GM10248 (cell line): Measurements from ENCODE around the gene RUNX1.

Experiments used
- CTCF ChIA-PET: fragments of 300-600 bp; sonication (Branson Sonifier 250); formaldehyde crosslinking; extraction: SDS; loops from one replicate; lab custom pipeline; 2021; ENCODE audit warnings: antibody characterized with exemption; lab: Yijun Ruan, JAX
- POLR2A ChIA-PET: fragments of 350-650 bp; sonication (Branson Sonifier 250); formaldehyde crosslinking; extraction: SDS; loops from one replicate; lab custom pipeline; 2020; ENCODE audit warnings: antibody characterized with exemption; lab: Yijun Ruan, JAX
- DNase-seq: peaks from one replicate; pipeline ENCODE4 v3.0.0; 2012; ENCODE audit errors: extremely low spot score
- TF ChIP-seq, protein P1 (sequence below): IDR thresholded peaks from 2 replicates; pipeline ENCODE4 v1.5.1; 2012; ENCODE audit warnings: mild to moderate bottlenecking, low read depth; ENCODE audit errors: extremely low read depth, missing control alignments, control extremely low read depth

The RUNX1 gene

DNA sequence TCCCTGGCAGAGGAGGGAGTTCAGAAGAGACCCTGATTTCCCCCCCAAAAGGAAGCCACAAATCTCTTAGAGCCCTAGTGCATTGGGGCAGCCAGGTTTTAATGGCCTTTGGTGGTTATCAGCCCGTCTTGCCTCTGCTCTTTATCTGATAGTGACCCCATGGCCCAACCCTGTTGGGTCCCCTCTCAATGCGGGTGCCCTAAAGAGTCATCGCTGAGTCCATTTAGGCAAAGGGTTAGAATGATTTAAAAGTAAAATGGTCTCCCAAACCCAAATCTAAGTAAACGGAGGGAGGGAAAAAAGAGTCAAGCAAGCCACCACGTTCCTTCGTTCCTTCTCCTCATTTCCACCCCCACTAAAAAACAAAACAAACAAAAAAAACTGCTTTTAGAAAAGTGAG is 164.0 kb downstream of the RUNX1 start:
- ChIA-PET CTCF (interaction anchor here (1.0 to 1.7 kb wide), 4 partner anchors 9 to 57 kb away, joined by 3 to 5 read pairs (median 3); no protein-coding TSS in a partner anchor), POLR2A (no interaction called here)
- DNase-seq, result no peak
- TF ChIP-seq, protein P1, sequence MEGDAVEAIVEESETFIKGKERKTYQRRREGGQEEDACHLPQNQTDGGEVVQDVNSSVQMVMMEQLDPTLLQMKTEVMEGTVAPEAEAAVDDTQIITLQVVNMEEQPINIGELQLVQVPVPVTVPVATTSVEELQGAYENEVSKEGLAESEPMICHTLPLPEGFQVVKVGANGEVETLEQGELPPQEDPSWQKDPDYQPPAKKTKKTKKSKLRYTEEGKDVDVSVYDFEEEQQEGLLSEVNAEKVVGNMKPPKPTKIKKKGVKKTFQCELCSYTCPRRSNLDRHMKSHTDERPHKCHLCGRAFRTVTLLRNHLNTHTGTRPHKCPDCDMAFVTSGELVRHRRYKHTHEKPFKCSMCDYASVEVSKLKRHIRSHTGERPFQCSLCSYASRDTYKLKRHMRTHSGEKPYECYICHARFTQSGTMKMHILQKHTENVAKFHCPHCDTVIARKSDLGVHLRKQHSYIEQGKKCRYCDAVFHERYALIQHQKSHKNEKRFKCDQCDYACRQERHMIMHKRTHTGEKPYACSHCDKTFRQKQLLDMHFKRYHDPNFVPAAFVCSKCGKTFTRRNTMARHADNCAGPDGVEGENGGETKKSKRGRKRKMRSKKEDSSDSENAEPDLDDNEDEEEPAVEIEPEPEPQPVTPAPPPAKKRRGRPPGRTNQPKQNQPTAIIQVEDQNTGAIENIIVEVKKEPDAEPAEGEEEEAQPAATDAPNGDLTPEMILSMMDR, result no peak

DNA sequence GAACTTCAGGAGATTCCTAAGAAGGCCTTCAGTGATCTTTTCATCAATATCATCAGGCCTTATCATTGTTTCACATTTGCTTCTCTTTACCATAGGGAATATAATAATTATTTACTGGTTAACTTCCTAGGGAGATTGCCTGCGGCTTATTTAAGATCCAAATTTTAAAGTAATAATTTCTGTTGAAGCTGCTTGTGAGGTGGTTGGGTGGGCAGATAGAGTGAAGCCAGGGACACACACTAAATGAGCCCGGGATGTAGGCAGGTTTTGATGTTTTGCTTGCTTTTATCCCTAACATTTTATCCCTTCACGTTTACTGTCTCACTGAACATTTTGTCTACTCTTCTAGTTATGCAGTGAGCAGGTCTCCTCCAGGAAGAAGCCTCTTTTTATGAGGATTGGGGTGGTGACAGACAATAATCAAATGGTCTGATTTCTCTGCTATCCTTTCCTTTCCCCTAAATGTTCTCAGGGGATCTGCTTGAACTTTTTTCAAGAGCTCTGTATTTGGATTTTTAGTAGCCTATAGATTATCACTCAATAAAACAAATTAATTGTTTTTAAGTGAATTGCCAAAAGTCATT is 164.7 kb downstream of the RUNX1 start:
- TF ChIP-seq, protein P1, result no peak
- ChIA-PET POLR2A (no interaction called here), CTCF (interaction anchor here (1.2 to 1.7 kb wide), 3 partner anchors 8 to 139 kb away, joined by 3 to 5 read pairs (median 5); no protein-coding TSS in a partner anchor)
- no peak for DNase-seq

DNA sequence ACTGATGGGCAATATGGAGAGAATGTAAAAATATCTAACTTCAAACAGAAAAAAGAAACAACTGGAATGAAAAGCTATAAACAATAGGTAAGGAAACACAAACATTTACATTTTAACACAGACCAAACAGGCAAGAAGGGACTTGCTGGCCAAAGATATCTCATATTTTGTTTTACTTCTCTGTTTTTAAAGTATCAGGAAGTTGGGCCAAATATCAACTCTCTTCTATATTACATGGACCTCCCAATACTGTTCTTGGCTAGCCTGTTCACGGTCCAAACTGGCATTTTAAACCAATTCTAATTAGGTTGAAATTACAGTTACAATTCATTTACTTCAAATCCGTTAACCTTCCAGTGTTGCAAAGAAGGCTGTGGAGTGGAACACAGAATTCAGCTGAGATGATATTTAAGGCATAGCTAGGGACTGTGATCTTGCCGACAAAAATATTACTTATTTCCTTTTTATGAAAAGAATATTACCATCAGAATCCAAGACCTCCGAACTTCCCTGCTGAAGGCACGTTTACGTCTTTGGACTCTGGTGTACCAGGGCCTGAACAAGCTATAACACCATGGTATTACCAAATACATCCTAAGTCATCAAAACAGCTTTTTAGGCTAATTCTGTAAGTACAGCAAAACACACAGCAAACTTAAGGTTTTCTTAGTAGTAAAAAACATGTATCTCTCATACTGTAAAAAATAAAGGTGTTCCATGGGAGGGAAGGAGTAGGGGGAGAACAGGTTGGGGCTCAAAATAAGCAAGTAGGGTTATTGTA is 165.4 kb downstream of the RUNX1 start:
- ChIA-PET POLR2A (no interaction called here), CTCF (interaction anchor here (1.4 kb wide), 1 partner anchor 138 kb away, joined by 5 read pairs; no protein-coding TSS in a partner anchor)
- DNase-seq, result no peak
- TF ChIP-seq, protein P1, result no peak

DNA sequence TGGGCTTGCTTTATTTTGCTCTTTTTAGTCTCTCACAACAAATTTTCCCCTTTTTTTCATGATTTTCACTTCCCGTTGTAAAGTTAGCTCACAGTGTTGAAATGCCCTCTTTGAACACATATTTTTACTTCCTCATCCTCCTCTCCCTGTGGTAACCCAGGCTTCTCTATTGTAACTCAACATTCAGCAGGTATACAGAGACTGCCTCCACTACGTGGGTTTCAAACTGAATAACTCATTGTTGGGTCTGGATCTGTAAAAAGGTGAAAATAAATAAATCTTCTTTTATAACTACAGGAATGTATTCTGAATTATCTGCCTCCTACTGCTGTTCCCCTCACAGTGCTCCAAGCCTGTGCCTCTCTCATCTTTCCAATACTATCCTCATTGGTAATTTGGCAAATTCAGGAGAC is 166.4 kb downstream of the RUNX1 start:
- TF ChIP-seq, protein P1, result no peak
- CTCF ChIA-PET, result interaction anchor here (1.4 kb wide), 1 partner anchor 137 kb away, joined by 5 read pairs; no protein-coding TSS in a partner anchor
- DNase-seq, result peak; percentile 31
- POLR2A ChIA-PET, result interaction anchor here (0.7 kb wide), 2 partner anchors 439 to 934 kb away, joined by 6 to 8 read pairs; no protein-coding TSS in a partner anchor

DNA sequence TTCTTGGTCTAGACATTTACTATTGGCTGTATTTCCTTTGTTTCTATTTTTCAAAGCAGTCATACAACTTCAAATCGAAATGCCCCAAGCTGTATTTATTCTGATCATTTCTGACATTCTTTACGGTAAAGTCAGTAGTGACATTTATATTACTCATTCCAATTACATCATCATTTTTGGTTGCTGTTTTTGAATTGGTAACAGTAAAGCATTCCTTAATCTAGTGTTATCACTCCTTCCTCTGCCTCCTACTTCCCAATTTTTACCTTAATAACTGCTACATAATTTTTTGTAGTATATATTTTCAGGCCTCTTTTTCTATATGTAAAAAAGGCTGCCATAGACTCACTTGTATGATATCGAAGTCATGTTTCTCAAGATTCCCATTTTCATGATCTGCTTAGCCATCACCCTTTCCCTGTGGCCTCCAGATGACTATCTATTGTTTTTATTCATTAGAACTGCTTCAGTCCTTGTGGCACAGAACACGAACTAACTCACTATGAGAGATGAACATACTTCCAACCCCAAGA is 167.2 kb downstream of the RUNX1 start:
- ChIA-PET CTCF (no interaction called here), POLR2A (interaction anchor here (0.7 kb wide), 1 partner anchor 933 kb away, joined by 6 read pairs; no protein-coding TSS in a partner anchor)
- TF ChIP-seq, protein P1, result no peak
- no peak for DNase-seq

DNA sequence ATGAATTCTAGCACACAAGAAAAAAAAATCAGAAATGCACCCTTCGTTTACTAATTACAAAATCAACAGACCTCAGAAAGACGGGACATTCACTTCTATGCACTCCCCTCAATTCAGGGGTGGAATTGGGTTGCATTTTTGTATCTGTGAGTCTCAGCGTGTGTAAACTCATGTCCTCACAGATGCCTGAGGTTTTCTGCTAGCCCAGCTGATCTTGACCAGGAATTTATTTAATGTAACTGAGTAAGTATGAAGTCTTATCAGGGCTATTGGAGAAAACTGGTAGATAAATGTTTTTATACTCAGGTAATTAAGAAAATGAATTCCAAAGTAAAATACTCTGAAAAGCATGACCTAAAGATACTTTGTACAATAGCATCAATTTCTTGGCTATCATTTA is 167.7 kb downstream of the RUNX1 start:
- DNase-seq, result no peak
- ChIA-PET CTCF (interaction anchor here (3.0 kb wide), 1 partner anchor 9 kb away, joined by 11 read pairs; no protein-coding TSS in a partner anchor), POLR2A (no interaction called here)
- TF ChIP-seq, protein P1, result no peak
